LNCAP (cell line): ENCODE data around the gene SLC66A2.

Experiments used
- CTCF ChIP-seq: fragments of 450-650 bp; IDR thresholded peaks from 2 replicates; pipeline ENCODE4 v1.5.1; 2017; ENCODE audit warnings: mild to moderate bottlenecking

Gene SLC66A2

GRCh38 chr18:79951545-79952455 lies at the start of gene SLC66A2:
SLC66A2 (minus strand) TSS chr18:79951653; CDS start chr18:79950926, 727 bp downstream.
- TF ChIP-seq CTCF = no peak

GRCh38 chr18:80000877-80001276 lies 49.4 kb upstream of the SLC66A2 start:
- TF ChIP-seq CTCF = no peak

- no peak for TF ChIP-seq CTCF
Measured at GRCh38 chr18:79991494-79991893, 40.0 kb upstream of the SLC66A2 start.

- TF ChIP-seq CTCF = no peak
Measured at GRCh38 chr18:79989195-79989497, 37.7 kb upstream of the SLC66A2 start.

- TF ChIP-seq CTCF = no peak
Measured at GRCh38 chr18:79988451-79989194, 37.2 kb upstream of the SLC66A2 start, which contains the start of gene TXNL4A. TXNL4A (minus strand) TSS chr18:79988563; CDS start chr18:79988392, 171 bp downstream.

- peak; percentile 41; the same call in 1 of the 2 replicates for TF ChIP-seq CTCF
Measured at GRCh38 chr18:79988071-79988450, 36.6 kb upstream of the SLC66A2 start.

GRCh38 chr18:79987566-79987965 lies 36.1 kb upstream of the SLC66A2 start:
- TF ChIP-seq CTCF = no peak
